Thyroid gland (tissue), 4 donors: ENCODE data around the gene SENP5. TPM values are rescaled to one million over a fixed set of nuclear protein-coding genes. Genes with fewer than 3 reads are reported as not detected.

Source experiments
- DNase-seq, 2 donors: peaks; one replicate each; pipeline ENCODE4 v3.0.0-alpha.2; 2019
- H3K27ac ChIP-seq, 3 donors: fragments of 200-600 bp; sonication (generic); 1 replicate in 2 of 3; 2 replicates in 1 of 3; pipeline ENCODE4 v1.5.1; 2016 to 2019; ENCODE audit warnings: mild to moderate bottlenecking in 1 of 3, moderate library complexity in 1 of 3
- H3K27me3 ChIP-seq: fragments of 200-600 bp; sonication (generic); one replicate; pipeline ENCODE4 v1.5.1; 2019
- H3K36me3 ChIP-seq, 2 donors: fragments of 200-600 bp; sonication (generic); one replicate each; pipeline ENCODE4 v1.5.1; 2016 to 2019
- H3K4me1 ChIP-seq, 2 donors: fragments of 200-600 bp; sonication (generic); one replicate each; pipeline ENCODE4 v1.5.1; 2017 to 2019
- H3K4me3 ChIP-seq, 3 donors: fragments of 200-600 bp; sonication (generic); replicated peaks in 1 of 3; 1 replicate in 2 of 3; 2 replicates in 1 of 3; pipeline ENCODE4 v1.5.1; 2016; ENCODE audit warnings: mild to moderate bottlenecking in 1 of 3
- H3K9me3 ChIP-seq: fragments of 200-600 bp; sonication (generic); one replicate; pipeline ENCODE4 v1.5.1; 2017
- CTCF ChIP-seq, 6 experiments: fragments of 200-600 bp in 3 of 6; fragments of 450-650 bp in 3 of 6; sonication (generic) in 3 of 6; IDR thresholded peaks; one replicate each; pipeline ENCODE4 v1.5.1; 2016 to 2019; ENCODE audit warnings: antibody characterized with exemption in 6 of 6, mild to moderate bottlenecking in 2 of 6, inconsistent platforms in 1 of 6, moderate library complexity in 1 of 6
- POLR2A ChIP-seq, 2 donors: fragments of 450-650 bp; IDR thresholded peaks; one replicate each; pipeline ENCODE4 v1.6.1; 2017; ENCODE audit warnings: antibody characterized with exemption in 2 of 2, mild to moderate bottlenecking in 2 of 2, moderate library complexity in 1 of 2
- WGBS, 2 donors: methylation state at CpG; one replicate each; pipeline ENCODE4 v1.1.5; 2017; 5-methylcytosine and 5-hydroxymethylcytosine counted together
- intact Hi-C: fragments of 100-400 bp; cut with DNase I; formaldehyde crosslinking; loops from one replicate; pipeline ENCODE4 v1.15.1; 2023
- total RNA-seq, 4 donors: library from RNA; depleted of rRNA; stranded (reverse); fragments of >200 nt; gene quantifications; one replicate each; pipeline ENCODE4 v1.2.3, GENCODE V29; 2016

SENP5 gene
- total RNA-seq, 4 donors from 2014 or later = 37.4 to 67.2 (median 50.9) TPM

DNA sequence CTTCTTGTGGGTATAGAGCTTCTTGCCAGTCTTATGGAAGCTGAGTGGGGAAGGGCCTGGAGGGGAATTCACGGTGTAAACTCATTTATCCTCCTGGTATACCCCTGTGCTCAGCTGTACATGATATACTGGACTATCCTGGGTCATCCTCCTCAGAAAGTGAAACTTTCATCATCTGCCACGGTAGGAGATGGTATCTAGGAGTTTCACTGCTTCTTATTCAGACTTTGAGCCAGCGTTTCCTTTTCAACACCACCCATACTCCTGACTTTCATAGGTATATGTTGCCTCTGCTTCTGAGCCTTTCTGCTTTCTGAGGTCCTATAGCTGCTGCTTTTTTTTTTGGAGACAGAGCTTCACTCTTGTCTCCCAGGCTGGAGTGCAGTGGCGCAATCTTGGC is 15.6 kb downstream of the SENP5 start:
- DNase-seq = no peak
- Histone ChIP-seq H3K4me1 (peaks cover 0 to 16% of the 10 kb centered on the region in 2 donors), H3K9me3 (no peaks in the 10 kb centered on the region), H3K36me3 (peaks cover 0 to 6% of the 10 kb centered on the region in 2 donors), H3K27me3 (no peaks in the 10 kb centered on the region), H3K27ac (peak overlapping the region in 2 of 3 donors; percentile 30 to 56), H3K4me3 (no peak overlapping the region)
- WGBS, 2 donors = 83 to 87% methylated on average over 4 of the region's 4 CpGs
- no peak for TF ChIP-seq CTCF (IDR thresholded peaks at IDR 0.05)
- no peak for TF ChIP-seq POLR2A (IDR thresholded peaks at IDR 0.05)
- intact Hi-C loops = no loop called here

GRCh38 chr3:196886144-196886543 is 18.4 kb downstream of the SENP5 start:
- 63 to 87% methylated on average over 4 of the region's 4 CpGs for WGBS, 2 donors
- H3K27ac ChIP-seq = no peak overlapping the region
- intact Hi-C loops = no loop called here
- no peaks in the 10 kb centered on the region for H3K9me3 ChIP-seq
- peaks cover 0 to 16% of the 10 kb centered on the region in 2 donors for H3K4me1 ChIP-seq
- no peaks in the 10 kb centered on the region for H3K27me3 ChIP-seq
- peaks cover 0 to 6% of the 10 kb centered on the region in 2 donors for H3K36me3 ChIP-seq
- no peak overlapping the region for H3K4me3 ChIP-seq
- TF ChIP-seq POLR2A (IDR thresholded peaks at IDR 0.05) (no peak), CTCF (IDR thresholded peaks at IDR 0.05) (no peak)
- DNase-seq = no peak

DNA sequence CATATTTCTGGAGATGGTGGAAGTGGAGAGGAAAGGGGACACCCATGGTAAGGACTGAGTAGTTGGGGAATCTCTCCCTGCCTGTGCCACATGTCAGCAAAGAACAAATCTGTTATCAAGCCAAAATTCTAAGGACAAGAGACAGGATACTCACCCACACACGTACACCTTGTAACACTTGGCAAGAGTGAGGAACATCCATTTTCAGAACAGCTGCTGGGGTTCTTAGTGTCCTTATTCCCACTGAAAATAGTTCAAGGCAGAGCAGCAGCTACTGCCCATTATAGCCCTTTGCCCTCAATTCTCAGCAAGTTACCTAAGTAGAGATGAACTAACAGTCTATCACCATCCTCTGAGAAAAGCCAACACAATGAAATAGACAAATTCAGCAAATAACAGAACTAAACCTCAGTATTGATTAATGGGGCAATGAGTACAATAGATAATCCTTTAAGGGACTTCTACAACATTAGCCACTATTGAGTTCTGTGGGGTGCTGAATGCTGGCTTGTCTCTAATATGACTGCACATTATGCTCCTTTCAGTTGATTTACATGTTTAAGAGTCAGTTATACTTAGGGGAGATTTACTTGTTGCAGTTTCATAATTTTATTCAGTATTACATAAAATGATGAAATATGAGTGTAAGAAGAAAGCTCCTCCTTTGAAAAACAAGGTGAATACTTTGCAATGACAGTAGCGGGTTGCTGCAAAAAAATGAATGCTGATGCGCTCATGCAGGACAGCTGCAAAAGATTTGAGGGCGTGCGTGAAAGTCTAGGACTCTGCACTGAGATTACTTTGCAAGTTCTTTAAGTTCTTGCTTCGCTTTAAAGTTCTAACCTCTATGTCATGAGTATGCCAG is 22.4 kb downstream of the SENP5 start:
- no peaks in the 10 kb centered on the region for H3K27me3 ChIP-seq
- H3K27ac ChIP-seq = no peak overlapping the region
- TF ChIP-seq POLR2A (IDR thresholded peaks at IDR 0.05) (no peak), CTCF (IDR thresholded peaks at IDR 0.05) (no peak)
- 92% methylated on average over 6 of the region's 6 CpGs for WGBS, 2 donors
- peaks cover 0 to 6% of the 10 kb centered on the region in 2 donors for H3K36me3 ChIP-seq
- no peak overlapping the region for H3K4me3 ChIP-seq
- H3K9me3 ChIP-seq = no peaks in the 10 kb centered on the region
- intact Hi-C loops = no loop called here
- H3K4me1 ChIP-seq = no peaks in the 10 kb centered on the region
- DNase-seq = no peak

DNA sequence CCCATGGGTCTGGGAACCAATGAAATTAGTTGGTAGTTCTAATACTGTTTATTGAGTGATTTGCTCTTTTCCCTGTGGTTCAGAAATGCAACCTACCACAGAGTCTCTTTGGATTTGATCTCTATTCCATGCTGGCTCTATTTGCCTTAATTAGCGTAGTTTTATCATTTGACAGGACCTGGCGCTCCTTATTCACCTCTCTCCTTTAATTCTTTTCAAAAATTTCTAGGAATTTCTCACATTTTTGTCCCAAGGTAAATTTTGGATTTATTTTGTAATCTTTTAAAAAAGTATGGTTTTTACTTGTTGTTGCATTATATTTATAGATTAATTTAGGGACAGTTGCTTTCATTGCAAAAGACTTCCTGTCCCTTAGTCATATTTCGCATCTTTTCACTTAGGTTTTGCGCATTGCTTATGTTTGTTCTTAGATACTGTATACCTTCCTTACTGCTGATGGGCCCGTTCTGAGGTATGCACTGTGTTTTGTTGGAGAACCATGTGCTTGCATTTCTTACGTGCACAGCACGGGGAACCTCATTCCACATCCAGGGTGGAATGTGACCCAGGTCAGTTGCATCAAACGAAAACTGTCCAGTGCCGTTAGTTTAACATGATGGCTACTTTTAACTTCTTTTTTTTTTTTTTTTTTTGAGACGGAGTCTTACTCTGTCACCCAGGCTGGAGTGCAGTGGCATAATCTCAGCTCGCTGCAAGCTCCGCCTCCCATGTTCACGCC is 27.0 kb downstream of the SENP5 start:
- Histone ChIP-seq H3K9me3 (no peaks in the 10 kb centered on the region), H3K27me3 (no peaks in the 10 kb centered on the region), H3K4me3 (no peak overlapping the region), H3K4me1 (no peaks in the 10 kb centered on the region), H3K36me3 (no peaks in the 10 kb centered on the region), H3K27ac (no peak overlapping the region)
- 94 to 95% methylated on average over 13 of the region's 13 CpGs for WGBS, 2 donors
- TF ChIP-seq POLR2A (IDR thresholded peaks at IDR 0.05) (no peak), CTCF (IDR thresholded peaks at IDR 0.05) (no peak)
- intact Hi-C loops = no loop called here
- no peak for DNase-seq

DNA sequence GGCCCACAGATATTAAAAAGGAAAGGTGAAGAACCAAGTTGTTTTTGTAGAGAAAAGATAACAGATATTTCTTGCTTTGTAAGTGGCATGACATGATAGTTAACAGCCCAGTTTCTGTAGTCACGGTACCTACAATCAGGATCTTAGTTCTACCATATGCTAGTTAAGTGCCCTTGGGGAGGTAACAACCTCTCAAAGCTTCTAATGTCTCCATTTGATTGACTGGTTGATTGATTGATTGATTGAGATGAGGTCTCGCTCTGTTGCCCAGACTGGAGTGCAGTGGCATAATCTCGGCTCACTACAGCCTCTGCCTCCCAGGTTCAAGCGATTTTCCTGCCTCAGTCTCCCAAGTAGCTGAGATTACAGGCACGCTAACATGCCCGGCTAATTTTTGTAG is 28.5 kb downstream of the SENP5 start:
- Histone ChIP-seq H3K4me1 (no peaks in the 10 kb centered on the region), H3K27ac (no peak overlapping the region), H3K4me3 (no peak overlapping the region), H3K9me3 (no peaks in the 10 kb centered on the region), H3K27me3 (no peaks in the 10 kb centered on the region), H3K36me3 (peaks cover 0 to 8% of the 10 kb centered on the region in 2 donors)
- no peak for TF ChIP-seq CTCF (IDR thresholded peaks at IDR 0.05)
- no peak for TF ChIP-seq POLR2A (IDR thresholded peaks at IDR 0.05)
- 93 to 94% methylated on average over 6 of the region's 6 CpGs for WGBS, 2 donors
- DNase-seq = no peak
- intact Hi-C loops = no loop called here
